ENCODE data around the gene LRFN4. TPM values are rescaled to one million over a fixed set of nuclear protein-coding genes. Genes with fewer than 3 reads are reported as not detected.

Gene LRFN4
- total and polyA plus RNA-seq, 2 of the 13 experiments (the other 11 are each of a cell fraction or from before 2014, with no cell fraction given), result 1.3 to 6.8 TPM

GRCh38 chr11:66906061-66906733 is 49.3 kb downstream of the LRFN4 start (continued):
- TF ChIP-seq ZNF883 (CRISPR knock-in tag; IDR thresholded peaks at IDR 0.05; ENCODE audit: not compliant biosample characterization) (no peak), ZFX (CRISPR knock-in tag; IDR thresholded peaks at IDR 0.05; ENCODE audit: low read depth) (no peak), ZNF510 (CRISPR knock-in tag; IDR thresholded peaks at IDR 0.05; ENCODE audit: low read depth) (no peak), SSRP1 (CRISPR knock-in tag; IDR thresholded peaks at IDR 0.05) (no peak), ZNF264 (CRISPR knock-in tag; IDR thresholded peaks at IDR 0.05) (no peak), HOXA9 (CRISPR knock-in tag; IDR thresholded peaks at IDR 0.05; ENCODE audit: borderline replicate concordance) (no peak), ZSCAN9 (CRISPR knock-in tag; IDR thresholded peaks at IDR 0.05; ENCODE audit: borderline replicate concordance) (peak; percentile 62; the same call in 1 of the 2 replicates), ZBTB39 (CRISPR knock-in tag; IDR thresholded peaks at IDR 0.05) (no peak), KDM4B (CRISPR knock-in tag; IDR thresholded peaks at IDR 0.05) (no peak), E2F1 (CRISPR knock-in tag; IDR thresholded peaks at IDR 0.05) (no peak), TBP (CRISPR knock-in tag; IDR thresholded peaks at IDR 0.05) (no peak), SMARCE1 (IDR thresholded peaks at IDR 0.05; ENCODE audit: borderline replicate concordance) (no peak), ZNF747 (CRISPR knock-in tag; IDR thresholded peaks at IDR 0.05; ENCODE audit: borderline replicate concordance) (0 out of 2 replicates have a peak, but pooled peaks have one; percentile 11), CSRNP2 (CRISPR knock-in tag; conservative IDR thresholded peaks at IDR 0.05; ENCODE audit: low read depth) (no peak), SETDB1 (CRISPR knock-in tag; IDR thresholded peaks at IDR 0.05; ENCODE audit: borderline replicate concordance) (no peak), ZNF737 (CRISPR knock-in tag; IDR thresholded peaks at IDR 0.05; ENCODE audit: borderline replicate concordance) (no peak), KDM2A (CRISPR knock-in tag; IDR thresholded peaks at IDR 0.05; ENCODE audit: borderline replicate concordance, low read depth) (no peak), SNAI1 (CRISPR knock-in tag; IDR thresholded peaks at IDR 0.05; ENCODE audit: borderline replicate concordance) (no peak), SIX1 (CRISPR knock-in tag; IDR thresholded peaks at IDR 0.05; ENCODE audit: borderline replicate concordance) (no peak), ZNF761 (CRISPR knock-in tag; conservative IDR thresholded peaks at IDR 0.05) (no peak), JARID2 (CRISPR knock-in tag; IDR thresholded peaks at IDR 0.05; ENCODE audit: insufficient replicate concordance) (no peak)
- TF ChIP-seq, protein P1, sequence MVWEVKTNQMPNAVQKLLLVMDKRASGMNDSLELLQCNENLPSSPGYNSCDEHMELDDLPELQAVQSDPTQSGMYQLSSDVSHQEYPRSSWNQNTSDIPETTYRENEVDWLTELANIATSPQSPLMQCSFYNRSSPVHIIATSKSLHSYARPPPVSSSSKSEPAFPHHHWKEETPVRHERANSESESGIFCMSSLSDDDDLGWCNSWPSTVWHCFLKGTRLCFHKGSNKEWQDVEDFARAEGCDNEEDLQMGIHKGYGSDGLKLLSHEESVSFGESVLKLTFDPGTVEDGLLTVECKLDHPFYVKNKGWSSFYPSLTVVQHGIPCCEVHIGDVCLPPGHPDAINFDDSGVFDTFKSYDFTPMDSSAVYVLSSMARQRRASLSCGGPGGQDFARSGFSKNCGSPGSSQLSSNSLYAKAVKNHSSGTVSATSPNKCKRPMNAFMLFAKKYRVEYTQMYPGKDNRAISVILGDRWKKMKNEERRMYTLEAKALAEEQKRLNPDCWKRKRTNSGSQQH (CRISPR knock-in tag; IDR thresholded peaks at IDR 0.05; ENCODE audit: low read depth), result peak; percentile 65; the same call in 1 of the 2 replicates
- TF ChIP-seq, protein P2, sequence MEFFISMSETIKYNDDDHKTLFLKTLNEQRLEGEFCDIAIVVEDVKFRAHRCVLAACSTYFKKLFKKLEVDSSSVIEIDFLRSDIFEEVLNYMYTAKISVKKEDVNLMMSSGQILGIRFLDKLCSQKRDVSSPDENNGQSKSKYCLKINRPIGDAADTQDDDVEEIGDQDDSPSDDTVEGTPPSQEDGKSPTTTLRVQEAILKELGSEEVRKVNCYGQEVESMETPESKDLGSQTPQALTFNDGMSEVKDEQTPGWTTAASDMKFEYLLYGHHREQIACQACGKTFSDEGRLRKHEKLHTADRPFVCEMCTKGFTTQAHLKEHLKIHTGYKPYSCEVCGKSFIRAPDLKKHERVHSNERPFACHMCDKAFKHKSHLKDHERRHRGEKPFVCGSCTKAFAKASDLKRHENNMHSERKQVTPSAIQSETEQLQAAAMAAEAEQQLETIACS (CRISPR knock-in tag; IDR thresholded peaks at IDR 0.05), result no peak
